HG03558 (cell line): ENCODE data around the gene ABR.

Experiments
- ATAC-seq: cut with Tn5 transposase; IDR thresholded peaks from one replicate; pipeline ENCODE4 v1.9.1; 2021; ENCODE audit warnings: moderate number of reproducible peaks; ENCODE audit not compliant: unreplicated experiment; ENCODE audit errors: extremely low read depth

ABR gene

GRCh38 chr17:1179112-1179817, 516 bp downstream of the ABR start:
- ATAC-seq: no peak

- no peak for ATAC-seq
Observed at GRCh38 chr17:1177016-1177700, 2.6 kb downstream of the ABR start.

- no peak for ATAC-seq
Observed at GRCh38 chr17:1174263-1174880, 5.4 kb downstream of the ABR start.

- no peak for ATAC-seq
Observed at GRCh38 chr17:1173432-1174262, 6.1 kb downstream of the ABR start.

GRCh38 chr17:1171953-1172352, 7.8 kb downstream of the ABR start:
- ATAC-seq: no peak

GRCh38 chr17:1170739-1171138, 9.0 kb downstream of the ABR start:
- no peak for ATAC-seq

- no peak for ATAC-seq
Observed at GRCh38 chr17:1169929-1170312, 9.9 kb downstream of the ABR start.

GRCh38 chr17:1169221-1169928, 10.4 kb downstream of the ABR start:
- ATAC-seq: no peak

- ATAC-seq: no peak
Observed at GRCh38 chr17:1168533-1169220, 11.1 kb downstream of the ABR start.

GRCh38 chr17:1166276-1166675, 13.5 kb downstream of the ABR start:
- no peak for ATAC-seq

- no peak for ATAC-seq
Observed at GRCh38 chr17:1165836-1166235, 13.9 kb downstream of the ABR start.

- no peak for ATAC-seq
Observed at GRCh38 chr17:1164935-1165556, 14.7 kb downstream of the ABR start.

GRCh38 chr17:1162116-1162855, 17.5 kb downstream of the ABR start:
- no peak for ATAC-seq

GRCh38 chr17:1160591-1161390, 19.0 kb downstream of the ABR start:
- ATAC-seq: no peak

- ATAC-seq: no peak
Observed at GRCh38 chr17:1159431-1160180, 20.2 kb downstream of the ABR start.

- no peak for ATAC-seq
Observed at GRCh38 chr17:1158879-1159278, 20.9 kb downstream of the ABR start.

GRCh38 chr17:1156864-1157263, 22.9 kb downstream of the ABR start:
- no peak for ATAC-seq
